HEK293 (cell line): ENCODE results near the gene PDLIM7.

Source experiments
- CTCF ChIA-PET: fragments of 350-600 bp; formaldehyde crosslinking; extraction: SDS; loops from one replicate; lab custom pipeline; 2021; ENCODE audit warnings: antibody characterized with exemption; lab: Yijun Ruan, JAX
- POLR2A ChIA-PET: fragments of 300-600 bp; formaldehyde crosslinking; extraction: SDS; loops from one replicate; lab custom pipeline; 2020; ENCODE audit warnings: antibody characterized with exemption, inconsistent platforms; lab: Yijun Ruan, JAX
- H3K27ac ChIP-seq: fragments of 200-500 bp; sonication (Bioruptor generic); 2 replicates; pipeline ENCODE4 v1.5.1; 2014; ENCODE audit warnings: low read depth, low read length, control low read depth, inconsistent platforms; ENCODE audit errors: extremely low read depth
- H3K36me3 ChIP-seq, 2 experiments: fragments of 200-500 bp in 1 of 2; sonication (Bioruptor generic) in 1 of 2; 1 replicate in 1 of 2; 2 replicates in 1 of 2; pipeline ENCODE4 v1.5.1; 2014 to 2017; ENCODE audit warnings: inconsistent platforms in 2 of 2, low read length in 2 of 2; ENCODE audit not compliant: control insufficient read depth in 2 of 2, insufficient read depth in 1 of 2
- H3K4me1 ChIP-seq: fragments of 200-500 bp; sonication (Bioruptor generic); 2 replicates; pipeline ENCODE4 v1.5.1; 2014; ENCODE audit warnings: mild to moderate bottlenecking, low read length, inconsistent platforms; ENCODE audit not compliant: control insufficient read depth, insufficient read depth
- H3K4me3 ChIP-seq: 2 replicates; pipeline ENCODE4 v1.5.1; 2011; ENCODE audit warnings: low read depth, mild to moderate bottlenecking, control low read depth, low read length, moderate library complexity
- H3K9me3 ChIP-seq: fragments of 200-500 bp; sonication (Bioruptor generic); 2 replicates; pipeline ENCODE4 v1.5.1; 2014; ENCODE audit warnings: low read depth, low read length, inconsistent platforms; ENCODE audit not compliant: control insufficient read depth, insufficient read depth
- CTCF ChIP-seq: fragments of 450-650 bp; formaldehyde crosslinking; IDR thresholded peaks from 2 replicates; pipeline ENCODE4 v1.5.1; 2016; ENCODE audit warnings: missing biosample characterization, missing genetic modification characterization
- GFI1B ChIP-seq: fragments of 450-650 bp; formaldehyde crosslinking; IDR thresholded peaks from 2 replicates; pipeline ENCODE4 v1.5.1; 2016; ENCODE audit warnings: missing biosample characterization, missing genetic modification characterization
- IKZF3 ChIP-seq: fragments of 450-650 bp; IDR thresholded peaks from 2 replicates; pipeline ENCODE4 v1.5.0; 2018; ENCODE audit warnings: missing biosample characterization, mild to moderate bottlenecking, missing genetic modification characterization, moderate library complexity
- OVOL3 ChIP-seq: fragments of 450-650 bp; formaldehyde crosslinking; IDR thresholded peaks from 2 replicates; pipeline ENCODE4 v1.5.1; 2016; ENCODE audit warnings: missing biosample characterization, missing genetic modification characterization
- ZBTB44 ChIP-seq: fragments of 450-650 bp; IDR thresholded peaks from 2 replicates; pipeline ENCODE4 v1.5.1; 2018; ENCODE audit warnings: missing biosample characterization, mild to moderate bottlenecking, missing genetic modification characterization
- ZIC2 ChIP-seq: fragments of 450-650 bp; formaldehyde crosslinking; IDR thresholded peaks from 2 replicates; pipeline ENCODE4 v1.5.1; 2016; ENCODE audit warnings: missing biosample characterization, missing genetic modification characterization
- ZNF140 ChIP-seq: fragments of 450-650 bp; formaldehyde crosslinking; IDR thresholded peaks from 2 replicates; pipeline ENCODE4 v1.5.1; 2016; ENCODE audit warnings: missing biosample characterization, missing genetic modification characterization
- ZNF18 ChIP-seq: fragments of 450-650 bp; formaldehyde crosslinking; IDR thresholded peaks from 2 replicates; pipeline ENCODE4 v1.5.1; 2016; ENCODE audit warnings: missing biosample characterization, missing genetic modification characterization
- ZNF280C ChIP-seq: fragments of 450-650 bp; formaldehyde crosslinking; IDR thresholded peaks from 2 replicates; pipeline ENCODE4 v1.5.1; 2016; ENCODE audit warnings: missing biosample characterization, missing genetic modification characterization
- ZNF350 ChIP-seq: fragments of 450-650 bp; formaldehyde crosslinking; IDR thresholded peaks from 2 replicates; pipeline ENCODE4 v1.5.0; 2017; ENCODE audit warnings: missing biosample characterization, mild to moderate bottlenecking, missing genetic modification characterization
- ZNF433 ChIP-seq: fragments of 450-650 bp; formaldehyde crosslinking; IDR thresholded peaks from 2 replicates; pipeline ENCODE4 v1.5.1; 2016; ENCODE audit warnings: missing biosample characterization, missing genetic modification characterization, low read depth
- ZNF558 ChIP-seq: fragments of 450-650 bp; formaldehyde crosslinking; IDR thresholded peaks from 2 replicates; pipeline ENCODE4 v1.5.1; 2016; ENCODE audit warnings: missing biosample characterization, missing genetic modification characterization
- ZNF560 ChIP-seq: fragments of 450-650 bp; formaldehyde crosslinking; IDR thresholded peaks from 2 replicates; pipeline ENCODE4 v1.5.1; 2017; ENCODE audit warnings: missing biosample characterization, missing genetic modification characterization, borderline replicate concordance
- ZNF610 ChIP-seq: fragments of 450-650 bp; formaldehyde crosslinking; IDR thresholded peaks from 2 replicates; pipeline ENCODE4 v1.5.1; 2016; ENCODE audit warnings: missing biosample characterization, missing genetic modification characterization, borderline replicate concordance
- ZNF76 ChIP-seq: fragments of 450-650 bp; formaldehyde crosslinking; IDR thresholded peaks from 2 replicates; pipeline ENCODE4; 2016; ENCODE audit warnings: low read depth, missing biosample characterization, missing genetic modification characterization, borderline replicate concordance
- ZSCAN16 ChIP-seq: fragments of 450-650 bp; formaldehyde crosslinking; IDR thresholded peaks from 2 replicates; pipeline ENCODE4 v1.5.1; 2016; ENCODE audit warnings: missing biosample characterization, missing genetic modification characterization

PDLIM7 gene

GRCh38 chr5:177489119-177489716 is 8.2 kb downstream of the PDLIM7 start (continued):
- TF ChIP-seq GFI1B (tag by site-specific recombination), result no peak
- no peak for TF ChIP-seq ZNF560 (tag by site-specific recombination)
- no peak for TF ChIP-seq ZNF76 (tag by site-specific recombination)

GRCh38 chr5:177487975-177488374 is 9.4 kb downstream of the PDLIM7 start:
- CTCF ChIA-PET, result interaction anchor here (1.2 to 3.3 kb wide), 4 partner anchors 11 to 14 kb away, joined by 4 to 20 read pairs (median 6); no protein-coding TSS in a partner anchor
- no peaks in the 10 kb centered on the region for H3K9me3 ChIP-seq
- TF ChIP-seq ZIC2 (tag by site-specific recombination) (0 out of 2 replicates have a peak, but pooled peaks have one; percentile 7), ZNF350 (no peak), OVOL3 (tag by site-specific recombination) (no peak), ZNF610 (tag by site-specific recombination) (no peak), ZNF140 (tag by site-specific recombination) (no peak), ZBTB44 (tag by site-specific recombination) (no peak), ZNF558 (tag by site-specific recombination) (no peak), GFI1B (tag by site-specific recombination) (no peak), CTCF (tag by site-specific recombination) (peak; percentile 52; the same call in 1 of the 2 replicates), IKZF3 (0 out of 2 replicates have a peak, but pooled peaks have one; percentile 29), ZNF18 (no peak), ZNF433 (tag by site-specific recombination) (no peak), ZSCAN16 (tag by site-specific recombination) (no peak), ZNF280C (tag by site-specific recombination) (no peak)
- H3K27ac ChIP-seq, result no peak overlapping the region
- peaks cover 16 to 80% of the 10 kb centered on the region in 2 experiments; a peak in 2 of 3 replicates for H3K36me3 ChIP-seq
- POLR2A ChIA-PET, result interaction anchor here (1.1 kb wide), 1 partner anchor 16 kb away, joined by 3 read pairs; no protein-coding TSS in a partner anchor
- H3K4me1 ChIP-seq, result no peaks in the 10 kb centered on the region
- no peak overlapping the region for H3K4me3 ChIP-seq
